Left ventricle myocardium inferior (tissue), 1 donor: ENCODE measurements around the gene IFNA6. TPM values are rescaled to one million over a fixed set of nuclear protein-coding genes. Genes with fewer than 3 reads are reported as not detected.

Experiments
- DNase-seq: peaks from one replicate; pipeline ENCODE4 v3.0.0-alpha.2; 2020
- H3K27ac ChIP-seq: fragments of 200-600 bp; replicated peaks from 2 replicates; pipeline ENCODE4 v1.8.0; 2021
- H3K27me3 ChIP-seq: fragments of 200-600 bp; 2 replicates; pipeline ENCODE4 v1.8.0; 2021; ENCODE audit warnings: low read depth
- H3K36me3 ChIP-seq: fragments of 200-600 bp; 2 replicates; pipeline ENCODE4 v1.8.0; 2021
- H3K4me1 ChIP-seq: fragments of 200-600 bp; 2 replicates; pipeline ENCODE4 v1.8.0; 2021
- H3K4me3 ChIP-seq: fragments of 200-600 bp; 2 replicates; pipeline ENCODE4 v1.8.0; 2021; ENCODE audit warnings: mild to moderate bottlenecking, moderate library complexity
- H3K9me3 ChIP-seq: fragments of 200-600 bp; replicated peaks from 2 replicates; pipeline ENCODE4 v1.8.0; 2021
- intact Hi-C: fragments of 100-400 bp; cut with micrococcal nuclease; formaldehyde crosslinking; loops from one replicate; pipeline ENCODE4 v1.11.0; 2022
- long read RNA-seq: library from polyadenylated mRNA; unstranded; transcript quantifications from one replicate; pipeline ENCODE4 v2.0.0, GENCODE V29; 2021
- total RNA-seq: library from RNA; stranded (reverse); fragmentation: NEBNext Ultra II Directional; extraction: Animal tissue kit (Norgen Biotek cat#: 25700); gene quantifications from one replicate; pipeline ENCODE4 v1.2.1, GENCODE V29; 2021
- TF ChIP-seq, protein P1 (sequence below): fragments of 200-600 bp; IDR thresholded peaks from 2 replicates; pipeline ENCODE4 v1.8.0; 2021; ENCODE audit warnings: antibody characterized with exemption, mild to moderate bottlenecking, borderline replicate concordance
- donor health status: DM: no; HTN: yes; CAD: no; lungs with severe emphysema.

Gene IFNA6
- total RNA-seq = not detected
- long read RNA-seq = 0 reads

DNA sequence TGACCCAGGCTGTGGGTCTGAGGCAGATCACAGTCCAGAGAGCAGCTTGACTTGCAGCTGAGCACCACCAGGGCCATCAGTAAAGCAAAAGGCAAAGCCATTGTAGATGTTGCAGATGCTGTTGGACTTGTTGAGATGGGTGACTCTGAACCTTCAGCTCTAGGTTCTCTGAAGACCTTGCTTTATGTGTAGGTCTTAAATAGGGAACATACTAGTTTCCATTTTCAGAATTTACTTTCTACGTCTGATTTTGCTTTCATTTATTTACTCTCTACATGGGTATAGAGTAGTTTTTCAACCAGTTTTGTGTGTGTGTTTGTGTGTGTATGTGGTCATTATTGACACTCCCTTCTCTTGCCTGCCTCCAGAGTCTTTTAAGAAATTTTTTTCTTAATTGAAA, at the start of gene IFNA6:
TSS of gene IFNA6 (minus strand) at position 101 of the 400 bp plus-strand sequence. CDS start at position 101, 0 bp downstream.
- Histone ChIP-seq H3K27me3 (peaks cover 25% of the 10 kb centered on the region), H3K36me3 (no peaks in the 10 kb centered on the region), H3K4me3 (no peak within 1 kb of the TSS), H3K9me3 (peaks cover 3% of the 10 kb centered on the region), H3K4me1 (no peaks in the 10 kb centered on the region), H3K27ac (no peak within 1 kb of the TSS)
- TF ChIP-seq, protein P1, sequence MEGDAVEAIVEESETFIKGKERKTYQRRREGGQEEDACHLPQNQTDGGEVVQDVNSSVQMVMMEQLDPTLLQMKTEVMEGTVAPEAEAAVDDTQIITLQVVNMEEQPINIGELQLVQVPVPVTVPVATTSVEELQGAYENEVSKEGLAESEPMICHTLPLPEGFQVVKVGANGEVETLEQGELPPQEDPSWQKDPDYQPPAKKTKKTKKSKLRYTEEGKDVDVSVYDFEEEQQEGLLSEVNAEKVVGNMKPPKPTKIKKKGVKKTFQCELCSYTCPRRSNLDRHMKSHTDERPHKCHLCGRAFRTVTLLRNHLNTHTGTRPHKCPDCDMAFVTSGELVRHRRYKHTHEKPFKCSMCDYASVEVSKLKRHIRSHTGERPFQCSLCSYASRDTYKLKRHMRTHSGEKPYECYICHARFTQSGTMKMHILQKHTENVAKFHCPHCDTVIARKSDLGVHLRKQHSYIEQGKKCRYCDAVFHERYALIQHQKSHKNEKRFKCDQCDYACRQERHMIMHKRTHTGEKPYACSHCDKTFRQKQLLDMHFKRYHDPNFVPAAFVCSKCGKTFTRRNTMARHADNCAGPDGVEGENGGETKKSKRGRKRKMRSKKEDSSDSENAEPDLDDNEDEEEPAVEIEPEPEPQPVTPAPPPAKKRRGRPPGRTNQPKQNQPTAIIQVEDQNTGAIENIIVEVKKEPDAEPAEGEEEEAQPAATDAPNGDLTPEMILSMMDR = no peak
- DNase-seq = no peak
- intact Hi-C loops = no loop called here

DNA sequence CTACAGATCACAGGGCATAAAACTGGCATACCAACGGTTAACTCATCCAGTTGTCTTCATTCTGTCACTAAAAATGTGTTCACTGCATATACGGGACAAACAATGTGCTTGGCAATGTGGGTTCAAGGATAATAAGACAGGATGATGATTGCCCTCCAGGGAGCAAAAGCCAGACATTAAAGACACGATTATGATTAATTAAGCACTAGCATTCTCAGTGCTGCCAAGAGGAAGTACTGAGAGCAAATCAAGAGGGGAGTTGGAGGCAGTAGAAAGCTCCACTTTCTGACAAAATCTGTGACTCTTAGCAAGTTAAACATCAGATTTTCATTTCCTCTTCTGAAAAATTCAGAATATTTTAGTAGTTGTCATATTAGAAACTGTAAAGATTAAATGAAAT, 49.3 kb upstream of the IFNA6 start:
- Histone ChIP-seq H3K27me3 (peaks cover 91% of the 10 kb centered on the region), H3K36me3 (no peaks in the 10 kb centered on the region), H3K4me1 (peaks cover 17% of the 10 kb centered on the region), H3K4me3 (no peak overlapping the region), H3K9me3 (no peaks in the 10 kb centered on the region), H3K27ac (no peak overlapping the region)
- DNase-seq = no peak
- intact Hi-C loops = loop anchor here (5.0 kb wide), 1 partner anchor 73 kb away; no protein-coding TSS in a partner anchor
- TF ChIP-seq, protein P1 = no peak

DNA sequence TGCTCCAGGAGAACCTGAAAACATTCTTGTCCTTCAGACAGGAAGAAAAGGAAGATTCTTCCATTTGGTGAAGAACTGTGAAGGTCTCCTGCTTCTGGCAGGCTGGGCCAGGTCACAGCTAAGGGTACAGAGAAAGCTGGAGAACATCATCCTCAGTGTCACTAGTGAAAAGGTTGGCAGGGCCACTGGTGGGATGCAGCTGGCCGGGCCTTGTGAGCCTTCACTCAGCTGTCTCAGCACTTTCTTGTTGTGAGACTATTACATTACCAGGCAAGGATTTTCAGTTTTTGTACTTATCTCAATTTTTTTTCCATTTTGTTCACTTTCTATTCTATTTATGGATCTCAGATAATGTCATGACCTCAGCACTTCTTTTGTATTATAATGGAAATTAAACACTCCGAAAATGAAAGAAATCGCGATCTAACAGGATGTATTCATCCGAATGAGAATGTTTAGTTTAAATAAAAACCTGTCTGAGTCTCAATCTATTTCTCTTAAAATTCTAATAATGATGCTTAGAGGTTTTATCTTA, 48.3 kb upstream of the IFNA6 start:
- Histone ChIP-seq H3K4me3 (no peak overlapping the region), H3K4me1 (peaks cover 17% of the 10 kb centered on the region), H3K9me3 (no peaks in the 10 kb centered on the region), H3K27me3 (peaks cover 99% of the 10 kb centered on the region), H3K36me3 (no peaks in the 10 kb centered on the region), H3K27ac (no peak overlapping the region)
- intact Hi-C loops = loop anchor here (5.0 kb wide), 1 partner anchor 72 kb away; no protein-coding TSS in a partner anchor
- no peak for DNase-seq
- TF ChIP-seq, protein P1 = no peak

DNA sequence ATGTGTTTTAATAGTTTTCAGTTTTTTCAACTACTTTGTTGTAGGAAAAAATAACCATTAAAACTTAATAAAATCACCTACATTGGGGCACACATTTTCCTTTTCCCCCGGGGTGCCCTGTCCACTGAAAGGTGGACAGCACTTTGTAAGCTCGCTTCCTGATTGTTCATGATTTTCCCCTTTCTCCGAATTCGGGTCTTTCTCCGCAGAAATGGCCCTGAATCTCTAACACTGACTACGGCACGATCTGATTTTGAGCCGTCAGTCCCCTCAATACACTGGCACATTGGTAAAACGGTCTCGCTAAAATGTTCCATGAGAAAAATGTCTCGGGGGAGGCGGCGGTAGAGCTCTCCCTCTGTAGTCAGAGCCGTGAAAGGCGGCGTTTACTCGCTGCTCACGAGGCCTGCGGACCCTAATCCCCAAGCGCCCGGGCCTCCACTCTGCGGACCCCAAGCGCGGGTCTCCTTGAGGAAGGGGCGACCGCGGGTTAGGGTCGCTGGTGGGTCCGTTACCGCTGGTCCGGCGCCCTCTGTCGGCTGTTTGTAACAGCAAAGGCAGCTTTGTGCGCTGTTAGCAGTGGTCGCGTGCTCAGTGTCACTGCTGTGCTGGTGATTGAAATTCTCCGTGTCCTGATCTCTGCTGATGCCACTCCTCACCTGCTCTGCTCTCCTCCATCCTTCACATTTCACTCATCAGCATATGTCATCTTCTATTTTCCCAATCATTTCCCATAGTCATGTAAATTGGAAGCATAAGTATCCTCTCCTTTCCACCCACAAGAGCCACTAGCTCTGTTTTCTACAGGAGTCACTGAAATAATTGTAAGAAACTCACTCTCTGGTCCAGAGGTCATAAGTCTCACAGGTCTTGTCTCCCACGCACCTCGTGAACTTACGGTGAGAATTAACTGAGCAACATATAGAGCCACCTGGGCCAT, 45.4 kb upstream of the IFNA6 start:
- no peaks in the 10 kb centered on the region for H3K9me3 ChIP-seq
- no peaks in the 10 kb centered on the region for H3K36me3 ChIP-seq
- no peak overlapping the region for H3K27ac ChIP-seq
- H3K27me3 ChIP-seq = peaks cover 98% of the 10 kb centered on the region
- peak overlapping the region; percentile 67 for H3K4me3 ChIP-seq
- TF ChIP-seq, protein P1 = peak; percentile 84
- peaks cover 8% of the 10 kb centered on the region for H3K4me1 ChIP-seq
- peak; percentile 45 for DNase-seq
- intact Hi-C loops = loop anchor here (5.0 kb wide), 1 partner anchor 69 kb away; no protein-coding TSS in a partner anchor

DNA sequence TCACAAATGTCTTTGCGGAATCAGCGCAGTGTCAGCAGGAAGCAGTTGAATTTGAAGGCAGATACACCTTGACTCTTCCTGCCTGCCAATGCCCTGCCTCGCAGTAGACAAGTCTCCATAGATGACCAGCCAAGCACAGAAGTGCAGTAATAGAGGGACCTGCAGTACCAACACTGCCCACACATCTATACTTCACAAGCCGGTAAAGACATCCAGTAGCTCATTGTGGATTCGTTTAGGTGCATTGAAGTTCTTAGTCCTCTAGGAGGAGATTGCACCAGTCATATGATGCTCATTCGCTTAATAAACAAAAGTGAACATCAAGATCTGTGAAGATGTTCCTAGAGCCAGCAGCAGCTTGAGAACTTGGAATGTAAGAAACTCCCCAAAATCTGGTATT, 41.6 kb upstream of the IFNA6 start:
- H3K27ac ChIP-seq = no peak overlapping the region
- no peaks in the 10 kb centered on the region for H3K36me3 ChIP-seq
- no peaks in the 10 kb centered on the region for H3K9me3 ChIP-seq
- intact Hi-C loops = no loop called here
- H3K27me3 ChIP-seq = peaks cover 94% of the 10 kb centered on the region
- no peak for DNase-seq
- peaks cover 8% of the 10 kb centered on the region for H3K4me1 ChIP-seq
- TF ChIP-seq, protein P1 = peak; percentile 17
- no peak overlapping the region for H3K4me3 ChIP-seq
